HL-60 (cell line): ENCODE results near the gene GMDS.

Experiments used
- DNase-seq, 2 experiments: peaks; one replicate each; pipeline ENCODE4 v3.0.0-alpha.2; 2010 to 2020; ENCODE audit warnings: low read depth in 1 of 2, low spot score in 1 of 2
- H3K27ac ChIP-seq: fragments of 250-450 bp; sonication (Bioruptor Pico); replicated peaks from 2 replicates; pipeline ENCODE4 v1.5.1; 2020; ENCODE audit warnings: mild to moderate bottlenecking, moderate library complexity
- H3K27me3 ChIP-seq: fragments of 250-450 bp; sonication (Bioruptor Pico); 2 replicates; pipeline ENCODE4 v1.5.1; 2021; ENCODE audit warnings: mild to moderate bottlenecking, moderate library complexity; ENCODE audit not compliant: insufficient read depth, poor library complexity, severe bottlenecking
- H3K4me3 ChIP-seq: replicated peaks from 2 replicates; pipeline ENCODE4 v1.5.1; 2011; ENCODE audit warnings: mild to moderate bottlenecking, control low read depth, low read length; ENCODE audit not compliant: insufficient read depth
- GABPA ChIP-seq: IDR thresholded peaks from 2 replicates; pipeline ENCODE4 v1.6.1; 2012; ENCODE audit warnings: low read depth
- POLR2AphosphoS5 ChIP-seq: IDR thresholded peaks from 2 replicates; pipeline ENCODE4 v1.6.1; 2012; ENCODE audit warnings: low read depth
- SPI1 ChIP-seq: IDR thresholded peaks from 2 replicates; pipeline ENCODE4 v1.6.1; 2012; ENCODE audit warnings: low read depth, mild to moderate bottlenecking, borderline replicate concordance
- TF ChIP-seq, protein P1 (sequence below): IDR thresholded peaks from one replicate; pipeline ENCODE4 v1.5.1; 2011; ENCODE audit warnings: low read length, control low read depth, inconsistent platforms; ENCODE audit not compliant: insufficient read depth
- TF ChIP-seq, protein P2 (sequence below): IDR thresholded peaks from 2 replicates; pipeline ENCODE4 v1.6.1; 2012; ENCODE audit warnings: low read depth; ENCODE audit not compliant: insufficient replicate concordance

GMDS gene

DNA sequence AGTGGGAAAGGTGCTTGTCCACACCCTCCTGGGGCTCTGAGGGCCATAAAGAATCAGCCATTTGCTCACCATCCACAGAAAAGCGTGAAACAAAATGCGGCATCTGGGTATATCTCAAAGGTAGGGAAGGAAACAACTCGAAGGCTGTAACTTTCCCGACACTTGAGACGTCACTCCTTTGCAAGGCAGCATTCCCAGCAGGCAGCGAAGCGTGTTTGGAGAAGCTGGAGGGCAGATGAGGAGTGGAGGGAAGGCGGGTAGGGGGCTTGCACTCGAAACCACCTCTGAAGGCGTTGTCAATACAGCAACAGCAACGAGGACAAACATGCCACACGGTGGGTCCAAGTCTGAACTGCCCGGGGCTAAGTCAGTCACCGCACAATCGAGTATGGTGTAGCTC, 537.3 kb downstream of the GMDS start:
- Histone ChIP-seq H3K27me3 (no peaks in the 10 kb centered on the region), H3K4me3 (no peak overlapping the region), H3K27ac (no peak overlapping the region)
- DNase-seq: no peak
- TF ChIP-seq, protein P1, sequence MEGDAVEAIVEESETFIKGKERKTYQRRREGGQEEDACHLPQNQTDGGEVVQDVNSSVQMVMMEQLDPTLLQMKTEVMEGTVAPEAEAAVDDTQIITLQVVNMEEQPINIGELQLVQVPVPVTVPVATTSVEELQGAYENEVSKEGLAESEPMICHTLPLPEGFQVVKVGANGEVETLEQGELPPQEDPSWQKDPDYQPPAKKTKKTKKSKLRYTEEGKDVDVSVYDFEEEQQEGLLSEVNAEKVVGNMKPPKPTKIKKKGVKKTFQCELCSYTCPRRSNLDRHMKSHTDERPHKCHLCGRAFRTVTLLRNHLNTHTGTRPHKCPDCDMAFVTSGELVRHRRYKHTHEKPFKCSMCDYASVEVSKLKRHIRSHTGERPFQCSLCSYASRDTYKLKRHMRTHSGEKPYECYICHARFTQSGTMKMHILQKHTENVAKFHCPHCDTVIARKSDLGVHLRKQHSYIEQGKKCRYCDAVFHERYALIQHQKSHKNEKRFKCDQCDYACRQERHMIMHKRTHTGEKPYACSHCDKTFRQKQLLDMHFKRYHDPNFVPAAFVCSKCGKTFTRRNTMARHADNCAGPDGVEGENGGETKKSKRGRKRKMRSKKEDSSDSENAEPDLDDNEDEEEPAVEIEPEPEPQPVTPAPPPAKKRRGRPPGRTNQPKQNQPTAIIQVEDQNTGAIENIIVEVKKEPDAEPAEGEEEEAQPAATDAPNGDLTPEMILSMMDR: no peak
- TF ChIP-seq GABPA: no peak
- no peak for TF ChIP-seq POLR2AphosphoS5

GRCh38 chr6:1705630-1706029, 539.8 kb downstream of the GMDS start:
- DNase-seq: no peak
- H3K27me3 ChIP-seq: no peaks in the 10 kb centered on the region
- H3K27ac ChIP-seq: no peak overlapping the region
- no peak overlapping the region for H3K4me3 ChIP-seq
- no peak for TF ChIP-seq SPI1
- no peak for TF ChIP-seq POLR2AphosphoS5
- TF ChIP-seq GABPA: no peak
- TF ChIP-seq, protein P1: no peak
- TF ChIP-seq, protein P2, sequence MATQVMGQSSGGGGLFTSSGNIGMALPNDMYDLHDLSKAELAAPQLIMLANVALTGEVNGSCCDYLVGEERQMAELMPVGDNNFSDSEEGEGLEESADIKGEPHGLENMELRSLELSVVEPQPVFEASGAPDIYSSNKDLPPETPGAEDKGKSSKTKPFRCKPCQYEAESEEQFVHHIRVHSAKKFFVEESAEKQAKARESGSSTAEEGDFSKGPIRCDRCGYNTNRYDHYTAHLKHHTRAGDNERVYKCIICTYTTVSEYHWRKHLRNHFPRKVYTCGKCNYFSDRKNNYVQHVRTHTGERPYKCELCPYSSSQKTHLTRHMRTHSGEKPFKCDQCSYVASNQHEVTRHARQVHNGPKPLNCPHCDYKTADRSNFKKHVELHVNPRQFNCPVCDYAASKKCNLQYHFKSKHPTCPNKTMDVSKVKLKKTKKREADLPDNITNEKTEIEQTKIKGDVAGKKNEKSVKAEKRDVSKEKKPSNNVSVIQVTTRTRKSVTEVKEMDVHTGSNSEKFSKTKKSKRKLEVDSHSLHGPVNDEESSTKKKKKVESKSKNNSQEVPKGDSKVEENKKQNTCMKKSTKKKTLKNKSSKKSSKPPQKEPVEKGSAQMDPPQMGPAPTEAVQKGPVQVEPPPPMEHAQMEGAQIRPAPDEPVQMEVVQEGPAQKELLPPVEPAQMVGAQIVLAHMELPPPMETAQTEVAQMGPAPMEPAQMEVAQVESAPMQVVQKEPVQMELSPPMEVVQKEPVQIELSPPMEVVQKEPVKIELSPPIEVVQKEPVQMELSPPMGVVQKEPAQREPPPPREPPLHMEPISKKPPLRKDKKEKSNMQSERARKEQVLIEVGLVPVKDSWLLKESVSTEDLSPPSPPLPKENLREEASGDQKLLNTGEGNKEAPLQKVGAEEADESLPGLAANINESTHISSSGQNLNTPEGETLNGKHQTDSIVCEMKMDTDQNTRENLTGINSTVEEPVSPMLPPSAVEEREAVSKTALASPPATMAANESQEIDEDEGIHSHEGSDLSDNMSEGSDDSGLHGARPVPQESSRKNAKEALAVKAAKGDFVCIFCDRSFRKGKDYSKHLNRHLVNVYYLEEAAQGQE: no peak

DNA sequence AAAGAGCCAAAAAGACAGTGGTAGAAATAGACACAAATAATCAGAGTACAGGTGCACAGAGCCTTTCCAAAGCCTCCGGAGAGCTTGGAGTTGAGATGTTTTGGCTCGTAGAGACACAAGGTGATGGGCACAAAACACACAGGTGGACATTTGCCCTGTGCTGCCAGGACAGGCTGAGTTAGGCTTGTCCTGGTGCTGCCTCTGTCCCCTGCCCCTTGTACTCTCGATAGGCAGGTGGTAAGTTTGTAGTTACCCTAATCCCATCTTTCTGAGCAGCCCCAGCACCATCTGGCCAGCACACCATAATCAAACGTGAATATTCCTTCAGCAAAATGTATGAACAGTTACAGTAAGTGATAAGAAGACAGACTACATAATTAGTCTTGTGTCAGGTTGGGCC, 540.2 kb downstream of the GMDS start:
- TF ChIP-seq GABPA: no peak
- TF ChIP-seq, protein P1: no peak
- no peak for TF ChIP-seq SPI1
- TF ChIP-seq POLR2AphosphoS5: no peak
- TF ChIP-seq, protein P2: no peak
- H3K27ac ChIP-seq: no peak overlapping the region
- DNase-seq: no peak
- no peaks in the 10 kb centered on the region for H3K27me3 ChIP-seq
- H3K4me3 ChIP-seq: no peak overlapping the region

- no peak for DNase-seq
- H3K27me3 ChIP-seq: no peaks in the 10 kb centered on the region
- TF ChIP-seq, protein P1: no peak
- TF ChIP-seq, protein P2: no peak
- no peak for TF ChIP-seq SPI1
- TF ChIP-seq POLR2AphosphoS5: no peak
- no peak for TF ChIP-seq GABPA
- no peak overlapping the region for H3K4me3 ChIP-seq
- no peak overlapping the region for H3K27ac ChIP-seq
These were observed 540.7 kb downstream of the GMDS start for GRCh38 chr6:1704711-1705110.
